HG02938 (cell line): ENCODE results near the gene MARK2.

Experiments
- ATAC-seq: cut with Tn5 transposase; IDR thresholded peaks from one replicate; pipeline ENCODE4 v1.9.1; 2021; ENCODE audit warnings: mild to moderate bottlenecking, moderate library complexity; ENCODE audit not compliant: unreplicated experiment

The MARK2 gene

GRCh38 chr11:63907808-63908530 lies 69.1 kb downstream of the MARK2 start:
- ATAC-seq: no peak

DNA sequence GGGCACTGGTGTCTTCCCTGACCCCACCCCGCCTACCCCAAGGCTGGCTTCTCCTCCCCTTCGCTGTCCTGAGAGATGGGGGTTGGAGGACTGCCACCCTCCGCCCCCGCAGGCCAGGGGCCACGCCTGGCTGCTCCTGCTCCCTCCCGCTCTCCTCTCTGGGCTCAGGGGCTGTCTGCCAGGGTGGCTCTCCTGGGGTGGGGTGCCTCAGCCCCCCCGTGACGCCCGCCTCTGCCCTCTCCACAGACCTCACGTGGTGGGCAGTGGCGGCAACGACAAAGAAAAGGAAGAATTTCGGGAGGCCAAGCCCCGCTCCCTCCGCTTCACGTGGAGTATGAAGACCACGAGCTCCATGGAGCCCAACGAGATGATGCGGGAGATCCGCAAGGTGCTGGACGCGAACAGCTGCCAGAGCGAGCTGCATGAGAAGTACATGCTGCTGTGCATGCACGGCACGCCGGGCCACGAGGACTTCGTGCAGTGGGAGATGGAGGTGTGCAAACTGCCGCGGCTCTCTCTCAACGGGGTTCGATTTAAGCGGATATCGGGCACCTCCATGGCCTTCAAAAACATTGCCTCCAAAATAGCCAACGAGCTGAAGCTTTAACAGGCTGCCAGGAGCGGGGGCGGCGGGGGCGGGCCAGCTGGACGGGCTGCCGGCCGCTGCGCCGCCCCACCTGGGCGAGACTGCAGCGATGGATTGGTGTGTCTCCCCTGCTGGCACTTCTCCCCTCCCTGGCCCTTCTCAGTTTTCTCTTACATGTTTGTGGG lies 69.9 kb downstream of the MARK2 start:
- no peak for ATAC-seq

DNA sequence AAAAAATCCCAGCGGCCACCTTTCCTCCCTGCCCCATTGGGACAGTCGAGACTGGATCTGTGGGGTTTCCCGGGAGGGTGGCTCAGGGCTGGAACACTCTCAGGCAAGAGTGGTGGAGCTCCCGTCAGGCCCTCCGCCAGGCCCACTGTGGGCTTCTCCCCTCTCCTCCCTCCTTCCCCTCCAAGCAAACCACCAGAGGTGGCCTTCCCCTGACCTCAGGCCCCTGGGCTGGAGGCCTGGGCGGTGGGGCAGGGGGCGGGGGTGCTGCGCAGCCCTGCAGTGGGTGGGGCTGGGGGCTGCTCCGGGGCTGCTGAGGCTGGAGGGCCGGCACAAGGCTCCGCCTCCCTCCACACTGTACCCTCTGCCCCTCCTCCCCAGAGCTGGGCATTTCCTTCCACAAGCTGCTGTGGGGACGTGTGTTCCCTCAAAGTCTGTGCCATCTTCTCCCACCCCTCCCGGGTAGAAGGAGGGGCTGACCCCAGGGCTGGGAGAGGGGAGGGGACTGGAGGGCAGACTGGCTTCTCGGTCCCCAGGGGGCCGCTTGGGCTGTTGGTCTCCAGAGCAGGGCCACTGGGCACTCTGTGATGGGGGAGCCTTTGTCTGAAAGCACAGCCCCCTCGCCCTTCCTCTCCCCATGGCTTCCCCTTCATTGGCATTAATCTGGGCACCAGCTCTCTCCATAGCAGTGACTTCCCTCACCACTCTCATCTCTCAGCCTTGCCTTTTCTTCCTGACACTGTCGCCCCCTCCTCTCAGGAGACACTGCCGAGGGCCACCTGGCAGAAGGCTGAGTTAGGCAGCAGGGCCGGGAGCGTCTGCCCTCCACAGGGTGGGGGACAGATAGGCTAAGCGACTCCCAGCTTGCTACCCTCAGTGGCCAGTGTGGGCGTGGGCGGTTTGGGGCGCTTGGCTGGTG lies 70.9 kb downstream of the MARK2 start:
- ATAC-seq: no peak

- ATAC-seq: no peak
Observed at GRCh38 chr11:63910675-63911074, 71.8 kb downstream of the MARK2 start.

- ATAC-seq: no peak
Observed at GRCh38 chr11:63911440-63911839, 72.5 kb downstream of the MARK2 start.

DNA sequence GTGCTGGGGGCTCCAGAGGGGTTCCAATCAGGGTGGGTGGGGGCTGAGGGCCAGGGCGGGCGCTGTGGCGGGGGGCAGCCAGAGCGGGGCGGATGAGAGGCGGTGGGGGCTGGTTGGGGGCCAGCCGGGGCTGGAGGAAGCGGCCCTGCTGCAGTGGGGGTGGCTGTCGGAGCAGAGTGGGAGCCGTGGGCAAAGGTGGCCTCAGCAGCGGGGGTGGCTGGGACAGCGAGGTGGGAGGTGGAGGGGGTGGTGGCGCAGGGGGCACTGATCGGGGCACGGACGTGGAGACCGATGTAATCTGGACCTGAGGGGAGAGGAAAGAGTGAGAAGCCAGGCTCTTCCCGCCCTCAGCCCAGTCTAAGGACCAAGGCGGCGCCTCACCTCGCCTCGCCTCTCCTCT lies 73.0 kb downstream of the MARK2 start:
- ATAC-seq: no peak

DNA sequence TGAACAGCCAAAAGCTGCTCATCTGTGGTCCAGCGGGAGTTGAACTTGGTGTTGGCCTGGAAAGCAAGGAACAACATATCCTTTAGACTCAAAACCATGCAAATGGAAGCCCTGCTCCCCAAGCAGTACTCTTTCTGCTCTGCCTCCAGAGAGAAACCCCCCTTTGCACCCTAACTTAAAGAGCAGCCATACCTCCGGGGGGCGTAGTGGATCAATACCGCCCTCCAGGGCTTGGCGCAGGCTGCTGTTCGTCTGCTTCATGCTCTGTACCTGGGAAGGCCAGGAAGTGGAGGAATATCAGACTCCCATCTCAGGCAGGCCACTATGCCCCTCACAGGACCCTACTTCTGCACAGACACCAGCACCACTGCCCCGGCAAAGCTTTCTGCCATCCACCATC lies 73.8 kb downstream of the MARK2 start:
- no peak for ATAC-seq

- no peak for ATAC-seq
Observed at GRCh38 chr11:63913866-63914830, 75.2 kb downstream of the MARK2 start.

DNA sequence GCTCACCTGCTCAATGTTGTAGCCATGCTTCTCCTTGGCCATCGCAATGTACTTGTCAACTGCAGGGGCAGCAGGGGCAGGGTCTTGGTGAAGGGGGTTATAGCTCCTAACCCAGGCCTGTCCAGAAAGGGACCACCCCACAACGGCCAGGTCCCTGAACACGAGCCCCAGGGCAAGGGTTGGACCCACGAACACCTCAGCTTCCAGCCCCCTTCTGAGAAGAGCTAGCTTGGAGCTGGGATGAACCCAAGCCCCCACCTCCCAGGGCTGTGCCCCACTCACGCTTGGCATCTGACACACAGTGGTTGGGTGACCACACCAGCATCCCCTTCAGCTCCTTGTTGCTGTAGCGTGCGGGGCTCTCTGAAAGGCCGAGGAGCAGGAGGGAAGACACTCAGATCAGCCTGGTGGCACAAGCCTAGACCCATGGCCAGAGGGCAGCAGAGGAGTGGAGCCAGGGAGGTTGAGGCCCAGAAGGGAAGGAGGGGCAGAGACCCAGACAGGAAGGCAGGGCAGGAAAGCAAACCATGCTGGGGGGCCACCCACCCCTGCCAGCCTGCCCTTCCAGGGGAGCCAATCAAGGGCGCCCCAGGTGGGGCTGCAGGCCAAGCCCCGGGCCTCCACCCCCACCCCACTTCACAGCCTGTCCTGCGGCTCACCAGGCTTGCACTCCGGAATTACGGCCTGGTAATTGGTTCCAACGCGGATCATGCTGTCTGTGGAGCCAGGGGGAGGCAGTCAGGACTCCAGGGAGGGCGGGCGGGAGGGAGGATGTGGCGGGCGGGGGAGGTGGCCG lies 76.2 kb downstream of the MARK2 start:
- ATAC-seq: no peak

- ATAC-seq: no peak
Observed at GRCh38 chr11:63915961-63916836, 77.3 kb downstream of the MARK2 start.

DNA sequence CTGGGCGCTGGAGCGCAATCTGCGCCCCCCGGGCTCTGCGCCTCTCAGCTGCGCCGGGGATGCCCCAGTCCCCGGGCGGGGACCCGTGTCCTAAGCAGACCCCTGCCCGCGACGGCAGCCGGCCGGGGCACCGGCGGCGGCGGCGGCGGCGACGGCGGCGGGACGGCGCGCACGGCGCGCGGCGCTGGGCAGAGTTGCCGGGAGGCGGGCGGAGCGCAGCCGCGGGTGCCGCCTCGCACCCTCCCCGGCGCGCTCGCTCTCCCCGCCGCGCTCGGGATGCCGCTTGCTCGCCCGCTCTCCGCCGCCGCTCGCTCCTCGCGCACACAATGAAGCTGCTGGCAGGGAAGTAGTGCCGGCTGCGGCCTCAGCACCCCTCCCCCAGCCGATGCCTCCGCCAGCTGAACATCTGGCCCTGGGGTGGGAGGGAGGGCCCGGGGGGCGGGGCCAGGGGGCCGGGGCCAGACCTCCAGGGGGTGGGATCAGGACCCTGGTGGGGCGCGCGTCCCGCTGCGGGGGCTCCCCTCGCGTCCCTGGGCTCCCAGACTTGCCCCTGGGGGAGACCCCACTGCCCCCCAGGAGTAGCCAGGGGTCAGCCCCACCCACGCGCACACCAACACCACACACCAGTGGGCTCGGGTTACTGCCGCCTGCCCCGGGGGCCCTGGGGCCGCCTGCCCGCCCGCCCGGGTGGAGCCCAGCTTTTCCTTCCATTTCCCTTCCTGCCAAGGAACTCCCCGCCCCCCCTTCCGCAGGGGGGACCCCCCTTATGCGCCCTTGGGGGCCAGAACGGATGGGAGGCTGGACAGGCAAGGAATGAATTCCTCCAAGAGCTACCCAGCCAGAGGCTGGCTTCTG lies 78.2 kb downstream of the MARK2 start, which contains the start of gene RCOR2:
RCOR2 (minus strand) TSS at position 328 of the 855 bp plus-strand sequence. CDS start 708 bp downstream, outside the sequence.
- no peak for ATAC-seq

GRCh38 chr11:63917692-63918506 lies 79.0 kb downstream of the MARK2 start:
- no peak for ATAC-seq

DNA sequence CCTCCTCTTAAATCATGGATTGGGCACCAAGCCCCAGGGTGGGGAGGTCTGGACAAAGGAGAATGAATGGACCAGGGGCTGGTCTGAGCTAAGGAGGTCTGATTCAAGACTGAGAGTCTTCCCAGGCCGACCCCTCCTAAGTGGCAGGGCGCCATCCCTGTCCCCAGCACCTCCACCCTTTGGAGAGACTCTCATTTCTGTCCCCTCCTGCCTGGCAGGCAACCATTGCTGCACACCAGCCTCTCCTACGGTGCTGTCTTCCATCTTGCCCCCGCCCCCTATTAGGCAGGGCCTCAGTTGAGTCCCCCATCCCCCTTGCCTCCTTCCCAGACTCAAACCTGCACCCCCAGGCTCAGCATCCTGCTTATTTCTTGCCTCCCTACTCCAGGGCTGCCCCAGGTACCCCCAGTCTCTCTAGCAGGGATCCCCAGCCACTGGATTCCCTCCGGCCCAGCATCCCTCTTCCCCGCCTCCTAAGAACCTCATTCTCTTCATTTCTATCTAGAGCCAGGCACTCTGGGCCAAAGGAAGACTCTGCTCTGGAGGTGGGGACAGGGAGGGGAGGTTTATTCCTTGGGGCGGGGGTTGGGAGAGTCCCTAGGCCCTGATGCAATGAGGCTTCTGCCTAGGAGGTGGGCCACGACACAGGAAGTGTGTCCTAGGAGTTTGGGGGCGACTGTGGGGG lies 79.7 kb downstream of the MARK2 start:
- ATAC-seq: no peak

GRCh38 chr11:63919267-63920125 lies 80.6 kb downstream of the MARK2 start:
- ATAC-seq: no peak
